NCI-H1930 (cell line): ENCODE results near the gene CASP5.

ENCODE experiments used
- DNase-seq, 2 experiments: peaks; one replicate each; lab custom pipeline; 2025; lab: John Stamatoyannopoulos, UW

Gene CASP5

DNA sequence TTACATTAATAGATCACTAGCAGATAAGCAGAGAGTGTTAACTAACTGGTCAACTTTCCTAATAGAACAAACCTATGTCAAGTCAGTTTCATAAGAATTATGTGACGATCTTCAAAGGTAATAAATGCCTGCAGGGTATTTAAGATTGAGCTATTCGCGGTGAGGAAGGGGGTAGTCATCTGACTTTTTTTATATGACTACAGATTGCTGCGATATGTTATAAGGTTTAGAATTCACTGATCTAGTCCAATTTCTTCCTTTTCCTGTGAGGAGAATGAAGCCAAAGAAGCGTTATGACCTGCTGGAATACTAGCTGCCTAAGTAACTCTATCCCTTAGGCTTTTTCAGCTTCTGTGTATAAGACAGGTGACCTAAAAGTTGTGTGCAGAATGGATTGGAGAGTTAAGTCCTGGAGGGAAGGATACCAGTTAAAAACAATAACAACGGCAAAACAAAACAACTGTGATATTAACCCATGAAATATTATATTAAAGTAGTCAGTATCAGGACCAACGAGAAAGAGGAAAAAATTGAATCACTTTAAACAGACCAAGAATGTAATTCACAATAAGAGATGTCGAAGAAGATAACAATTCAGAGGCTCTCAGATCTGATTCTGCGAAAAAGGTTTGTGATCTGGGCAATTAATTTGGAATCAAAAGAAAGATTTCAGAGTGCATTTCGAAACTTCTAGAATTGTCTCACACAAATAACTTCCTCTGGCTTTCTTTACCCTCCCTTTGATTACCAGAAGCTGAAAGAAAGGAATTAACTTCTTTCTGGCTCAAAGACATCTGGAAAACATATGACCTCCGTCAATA is 55.2 kb downstream of the CASP5 start:
- no peak for DNase-seq

DNA sequence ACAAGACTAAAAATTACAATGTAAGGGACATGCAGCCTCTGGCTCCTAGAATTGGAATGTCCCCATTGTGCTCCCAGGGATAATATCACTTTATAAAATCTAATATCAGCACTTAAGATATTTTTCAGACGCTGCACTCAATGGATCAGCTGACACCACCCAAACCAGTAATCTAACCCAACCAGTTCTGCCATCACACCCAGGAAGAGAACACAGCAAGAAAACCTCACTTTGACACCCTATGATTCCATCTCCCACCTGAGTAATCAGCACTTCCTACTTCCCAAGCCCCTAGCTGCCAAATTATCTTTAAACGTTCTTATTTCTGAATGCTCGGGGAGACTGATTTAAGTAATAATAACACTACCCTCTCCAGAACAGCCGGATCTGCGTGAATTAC is 57.2 kb downstream of the CASP5 start:
- no peak for DNase-seq

DNA sequence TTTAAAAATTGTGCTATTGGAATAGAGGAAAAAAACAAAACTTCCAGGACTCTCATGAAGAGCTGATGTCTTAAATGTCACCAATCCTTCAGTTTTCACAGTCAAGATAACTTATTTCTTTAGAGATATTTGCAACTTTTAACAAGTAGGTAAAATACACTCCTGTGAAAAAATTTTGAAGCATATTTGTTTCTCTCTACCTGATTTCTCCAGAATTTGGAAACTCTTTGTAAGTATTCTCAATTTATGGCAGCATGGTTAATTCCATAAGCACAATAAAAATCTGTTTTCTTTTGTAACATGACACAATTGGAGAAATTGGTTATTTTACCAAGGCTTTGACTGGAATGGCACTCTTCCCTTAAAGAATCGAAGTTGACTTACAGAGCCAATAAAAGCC is 58.7 kb downstream of the CASP5 start:
- DNase-seq, result no peak

DNA sequence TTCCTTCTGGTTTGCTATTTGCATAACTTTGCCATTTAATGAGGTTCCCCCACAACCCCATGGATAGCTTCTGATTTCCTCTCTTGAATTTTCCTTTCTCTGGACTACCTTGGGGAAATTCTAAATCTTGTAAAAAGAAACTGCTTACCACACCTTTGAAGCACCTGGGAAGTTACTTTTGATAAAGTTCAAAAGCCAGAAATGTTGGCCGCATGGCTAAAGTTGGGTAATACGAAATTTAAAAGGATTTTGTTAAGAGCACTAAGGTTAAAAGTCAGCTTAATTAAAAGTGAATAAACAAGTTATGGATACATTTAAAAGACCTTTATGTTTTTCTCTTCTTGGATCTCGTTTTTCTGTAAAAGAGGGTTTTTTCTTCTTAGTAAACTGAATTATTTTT is 60.1 kb downstream of the CASP5 start:
- no peak for DNase-seq

DNA sequence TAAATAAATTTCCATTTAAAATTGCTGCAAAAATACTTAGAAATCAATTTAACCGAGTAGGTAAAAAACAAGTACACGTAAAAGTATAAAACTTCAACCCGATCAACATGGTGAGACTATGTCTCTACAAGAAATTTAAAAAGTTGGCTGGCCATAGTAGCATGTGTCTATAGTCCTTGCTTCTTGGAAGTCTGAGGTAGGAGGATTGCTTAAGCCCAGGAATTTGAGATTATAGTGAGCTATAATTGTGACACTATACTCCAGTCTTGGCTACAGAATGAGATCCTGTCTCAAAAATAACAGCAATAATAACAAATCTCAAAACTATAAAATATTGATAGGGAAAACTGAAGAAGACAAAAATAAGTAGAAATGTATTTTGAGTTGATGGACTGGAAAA is 65.7 kb downstream of the CASP5 start:
- no peak for DNase-seq

DNA sequence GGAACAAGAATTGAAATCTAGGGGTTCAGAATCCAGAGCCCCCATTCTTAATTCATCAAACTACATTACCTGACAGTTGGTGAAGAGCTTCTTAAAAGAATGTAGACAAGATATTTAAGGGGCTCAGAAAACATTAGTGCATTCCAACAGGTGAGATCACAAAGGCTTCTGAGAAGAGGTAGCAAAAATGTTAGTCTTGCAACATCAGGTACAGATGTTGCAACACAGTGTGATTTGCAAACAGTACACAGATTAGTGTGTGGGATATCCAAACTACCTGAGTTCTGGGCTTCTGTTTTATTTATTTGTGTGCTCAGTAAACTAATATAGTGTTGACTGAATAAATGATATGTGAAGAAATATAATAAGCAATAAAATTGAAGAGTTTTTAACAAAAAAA is 66.4 kb downstream of the CASP5 start:
- no peak for DNase-seq

DNA sequence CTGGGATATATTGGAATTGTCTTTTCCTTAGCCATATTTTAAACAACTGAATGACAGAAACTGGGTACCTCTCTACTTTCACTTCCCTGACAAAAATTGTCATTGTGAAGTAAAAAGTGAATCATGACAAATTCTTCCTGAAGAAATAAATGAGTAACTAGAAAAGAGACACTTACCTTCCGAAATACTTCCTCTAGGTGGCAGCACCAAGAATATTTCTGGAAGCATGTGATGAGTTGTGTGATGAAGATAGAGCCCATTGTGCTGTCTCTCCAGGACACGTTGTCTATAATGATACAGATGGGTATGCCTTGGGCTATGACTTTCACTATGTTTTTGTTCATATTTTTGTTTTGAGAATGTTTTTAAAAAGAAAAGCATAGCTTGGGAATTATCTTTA is 76.1 kb downstream of the CASP5 start:
- DNase-seq, result no peak
